Measurements from ENCODE around the gene DOC2B. TPM values are rescaled to one million over a fixed set of nuclear protein-coding genes. Genes with fewer than 3 reads are reported as not detected.

The DOC2B gene
- total RNA-seq, 1 donor from 2014 or later, result 29.7 TPM

- TF ChIP-seq CTCF (conservative IDR thresholded peaks at IDR 0.05; ENCODE audit: low read depth, low read length), result no peak
- no peak overlapping the region for H3K4me3 ChIP-seq (ENCODE audit: low read depth, low read length)
- DNase-seq (ENCODE audit: low read depth), result no peak
These were observed 3.0 kb downstream of the DOC2B start for GRCh38 chr17:178292-179065.

GRCh38 chr17:177762-178161 is 3.7 kb downstream of the DOC2B start:
- no peak for TF ChIP-seq CTCF (conservative IDR thresholded peaks at IDR 0.05; ENCODE audit: low read depth, low read length)
- no peak for DNase-seq (ENCODE audit: low read depth)
- no peak overlapping the region for H3K4me3 ChIP-seq (ENCODE audit: low read depth, low read length)

- H3K4me3 ChIP-seq (ENCODE audit: low read depth, low read length), result no peak overlapping the region
- no peak for DNase-seq (ENCODE audit: low read depth)
- TF ChIP-seq CTCF (conservative IDR thresholded peaks at IDR 0.05; ENCODE audit: low read depth, low read length), result no peak
These were observed 4.3 kb downstream of the DOC2B start for GRCh38 chr17:177155-177554.

- no peak for TF ChIP-seq CTCF (conservative IDR thresholded peaks at IDR 0.05; ENCODE audit: low read depth, low read length)
- H3K4me3 ChIP-seq (ENCODE audit: low read depth, low read length), result no peak overlapping the region
- no peak for DNase-seq (ENCODE audit: low read depth)
These were observed 8.1 kb downstream of the DOC2B start for GRCh38 chr17:173166-173911.

GRCh38 chr17:172401-172800 is 9.0 kb downstream of the DOC2B start:
- TF ChIP-seq CTCF (conservative IDR thresholded peaks at IDR 0.05; ENCODE audit: low read depth, low read length), result no peak
- H3K4me3 ChIP-seq (ENCODE audit: low read depth, low read length), result no peak overlapping the region
- DNase-seq (ENCODE audit: low read depth), result no peak

- TF ChIP-seq CTCF (conservative IDR thresholded peaks at IDR 0.05; ENCODE audit: low read depth, low read length), result no peak
- no peak overlapping the region for H3K4me3 ChIP-seq (ENCODE audit: low read depth, low read length)
These were observed 9.6 kb downstream of the DOC2B start for GRCh38 chr17:171871-172270.

More at GRCh38 chr17:171871-172270, 9.6 kb downstream of the DOC2B start:
- DNase-seq (ENCODE audit: low read depth), result no peak
